Cardiac septum (tissue), 1 donor: ENCODE measurements around the gene MRTFA. TPM values are rescaled to one million over a fixed set of nuclear protein-coding genes. Genes with fewer than 3 reads are reported as not detected.

Experiments
- DNase-seq: peaks from one replicate; pipeline ENCODE4 v3.0.0-alpha.2; 2020; ENCODE audit warnings: low spot score
- intact Hi-C: fragments of 100-400 bp; cut with DNase I; formaldehyde crosslinking; loops from one replicate; pipeline ENCODE4 v1.14.0; 2022
- total RNA-seq: library from RNA; stranded (reverse); fragmentation: NEBNext Ultra II Directional; extraction: Animal tissue kit (Norgen Biotek cat#: 25700); gene quantifications from one replicate; pipeline ENCODE4 v1.2.1, GENCODE V29; 2021
- donor health status: DM: no; HTN: no; CAD: no.

The MRTFA gene
- total RNA-seq, 1 donor from 2014 or later = 24.3 TPM

DNA sequence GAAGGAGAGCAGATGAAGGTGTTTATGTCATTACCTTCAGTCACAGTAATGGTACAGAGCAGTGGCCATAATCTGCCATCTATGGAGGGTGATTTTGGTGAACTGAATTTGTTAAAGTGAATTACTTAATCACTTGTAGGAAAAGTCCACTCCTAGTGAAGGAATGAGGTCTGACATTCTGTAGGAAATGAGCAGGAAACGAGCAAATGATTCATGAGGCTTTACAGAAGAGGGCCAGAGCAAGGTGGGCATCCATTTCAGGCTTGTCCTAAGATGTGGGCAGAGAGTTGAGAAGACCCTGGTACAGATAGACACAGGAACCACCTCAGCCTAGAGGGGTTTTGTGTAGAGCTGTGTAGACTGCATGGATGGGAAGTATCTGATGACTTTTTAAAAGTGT, 272.1 kb downstream of the MRTFA start:
- DNase-seq = no peak
- intact Hi-C loops = no loop called here

DNA sequence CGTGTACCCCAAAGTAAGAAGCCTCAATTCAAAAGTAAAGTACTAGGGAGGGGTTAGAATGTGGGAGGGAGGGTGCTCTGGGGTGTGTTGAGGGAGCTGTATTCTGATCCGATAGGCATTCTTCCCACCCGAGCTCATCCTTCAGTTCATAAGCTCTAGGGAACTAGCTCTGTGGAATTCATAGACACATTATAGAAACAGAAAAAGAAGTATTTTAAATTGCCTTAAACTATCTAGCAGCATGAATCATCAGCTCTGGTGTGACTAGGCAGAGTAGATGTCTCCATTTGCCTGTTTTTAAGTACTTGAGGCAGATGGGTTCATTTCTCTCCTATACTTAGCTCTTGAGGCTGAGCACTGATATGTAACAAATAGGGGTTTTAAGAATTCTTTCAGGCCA, 273.5 kb downstream of the MRTFA start:
- intact Hi-C loops = no loop called here
- no peak for DNase-seq

DNA sequence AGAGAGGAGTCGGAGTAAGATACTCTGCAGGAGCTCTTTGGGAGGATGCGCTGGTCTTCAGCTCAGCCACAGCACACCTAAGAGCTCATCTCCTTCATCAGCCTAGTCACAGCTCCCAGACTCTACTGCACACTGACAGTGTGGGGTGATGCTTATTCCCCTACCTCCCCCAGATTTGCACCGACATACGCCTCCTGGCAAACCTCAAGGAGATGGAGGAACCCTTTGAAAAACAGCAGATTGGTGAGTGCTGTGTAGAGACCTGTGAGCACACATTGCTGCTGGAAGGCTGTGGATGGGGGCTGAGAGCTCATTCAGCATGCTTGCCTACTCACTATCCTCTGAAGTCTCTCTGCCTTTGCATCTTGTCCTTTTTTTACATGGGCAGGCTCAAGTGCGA, 275.4 kb downstream of the MRTFA start:
- no peak for DNase-seq
- intact Hi-C loops = no loop called here

Other genes with a start within 250 kb of the MRTFA start
- gene MCHR1, start 42.8 kb upstream of the MRTFA start, total RNA-seq = 0.43 TPM
- gene SLC25A17, start 182.6 kb upstream of the MRTFA start, total RNA-seq = 4.5 TPM
- 187 TPM for gene ST13, start 219.9 kb upstream of the MRTFA start, total RNA-seq
- gene XPNPEP3, start 220.4 kb upstream of the MRTFA start, total RNA-seq = 22.0 TPM
- gene DNAJB7, start 225.4 kb upstream of the MRTFA start, total RNA-seq = not detected